Hippocampal formation (tissue), 2 donors: ENCODE data around the gene CRYBA1.
A peak's percentile ranks its signal among the peaks of the same experiment; 100 is the strongest.
"Not testable (repeated sequence)": the region's sequence is repeated elsewhere in the genome, so short reads cannot be mapped to it uniquely, and the experiment has no call there.

ENCODE experiments used
- DNase-seq, 2 donors: peaks; one replicate each; lab custom pipeline; 2025; lab: John Stamatoyannopoulos, UW

Gene CRYBA1

GRCh38 chr17:29238133-29238850 lies 8.4 kb upstream of the CRYBA1 start:
- no peak for DNase-seq

GRCh38 chr17:29240477-29240876 lies 6.2 kb upstream of the CRYBA1 start:
- no peak for DNase-seq

- DNase-seq: peak; percentile 42
Measured at GRCh38 chr17:29240968-29241963, 5.4 kb upstream of the CRYBA1 start.

- DNase-seq: no peak
Measured at GRCh38 chr17:29242051-29242450, 4.6 kb upstream of the CRYBA1 start.

GRCh38 chr17:29242790-29243189 lies 3.9 kb upstream of the CRYBA1 start:
- DNase-seq: no peak

GRCh38 chr17:29243792-29244191 lies 2.9 kb upstream of the CRYBA1 start:
- no peak for DNase-seq

GRCh38 chr17:29245401-29245800 lies 1.3 kb upstream of the CRYBA1 start:
- no peak for DNase-seq

- DNase-seq: no peak
Measured at GRCh38 chr17:29247219-29247618, 560 bp downstream of the CRYBA1 start.

- DNase-seq: no peak
Measured at GRCh38 chr17:29248845-29249244, 2.2 kb downstream of the CRYBA1 start.

- no peak for DNase-seq
Measured at GRCh38 chr17:29250666-29251065, 4.0 kb downstream of the CRYBA1 start.

GRCh38 chr17:29251184-29251583 lies 4.5 kb downstream of the CRYBA1 start:
- DNase-seq: no peak

- DNase-seq: no peak
Measured at GRCh38 chr17:29252101-29252791, 5.6 kb downstream of the CRYBA1 start.

- no peak for DNase-seq
Measured at GRCh38 chr17:29253037-29253436, 6.4 kb downstream of the CRYBA1 start.

- no peak for DNase-seq
Measured at GRCh38 chr17:29255926-29256522, 9.4 kb downstream of the CRYBA1 start.

GRCh38 chr17:29256735-29257466 lies 10.2 kb downstream of the CRYBA1 start:
- no peak for DNase-seq

- DNase-seq: no peak
Measured at GRCh38 chr17:29257756-29258155, 11.1 kb downstream of the CRYBA1 start.

GRCh38 chr17:29263916-29264315 lies 17.3 kb downstream of the CRYBA1 start:
- DNase-seq: no peak

GRCh38 chr17:29271980-29272379 lies 25.3 kb downstream of the CRYBA1 start:
- DNase-seq: not testable (repeated sequence)

GRCh38 chr17:29273924-29274323 lies 27.3 kb downstream of the CRYBA1 start:
- no peak for DNase-seq

- no peak for DNase-seq
Measured at GRCh38 chr17:29278692-29279091, 32.0 kb downstream of the CRYBA1 start.

GRCh38 chr17:29279397-29280070 lies 32.9 kb downstream of the CRYBA1 start:
- DNase-seq: no peak
